ENCODE results near the gene SLCO3A1.

DNA sequence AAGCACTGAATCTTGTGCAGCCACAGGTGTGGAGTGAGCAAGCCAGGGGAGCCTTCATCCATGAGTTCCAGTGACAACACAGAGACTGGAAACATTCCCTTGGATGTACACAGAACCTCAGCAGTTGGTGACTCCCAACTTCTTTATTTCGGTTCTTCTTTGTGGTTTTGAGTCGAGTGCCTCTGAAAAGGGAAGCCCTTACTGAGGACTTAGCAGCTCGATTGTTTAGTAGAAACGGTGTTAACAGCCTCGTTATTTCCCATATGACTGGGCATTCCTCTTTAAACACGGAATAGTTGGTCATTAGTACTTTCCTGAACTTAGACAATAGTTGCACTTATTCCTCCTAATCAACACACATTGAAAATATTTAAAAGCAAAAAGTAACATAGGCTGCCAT lies 7.7 kb downstream of the SLCO3A1 start:
- TF ChIP-seq, protein P1, sequence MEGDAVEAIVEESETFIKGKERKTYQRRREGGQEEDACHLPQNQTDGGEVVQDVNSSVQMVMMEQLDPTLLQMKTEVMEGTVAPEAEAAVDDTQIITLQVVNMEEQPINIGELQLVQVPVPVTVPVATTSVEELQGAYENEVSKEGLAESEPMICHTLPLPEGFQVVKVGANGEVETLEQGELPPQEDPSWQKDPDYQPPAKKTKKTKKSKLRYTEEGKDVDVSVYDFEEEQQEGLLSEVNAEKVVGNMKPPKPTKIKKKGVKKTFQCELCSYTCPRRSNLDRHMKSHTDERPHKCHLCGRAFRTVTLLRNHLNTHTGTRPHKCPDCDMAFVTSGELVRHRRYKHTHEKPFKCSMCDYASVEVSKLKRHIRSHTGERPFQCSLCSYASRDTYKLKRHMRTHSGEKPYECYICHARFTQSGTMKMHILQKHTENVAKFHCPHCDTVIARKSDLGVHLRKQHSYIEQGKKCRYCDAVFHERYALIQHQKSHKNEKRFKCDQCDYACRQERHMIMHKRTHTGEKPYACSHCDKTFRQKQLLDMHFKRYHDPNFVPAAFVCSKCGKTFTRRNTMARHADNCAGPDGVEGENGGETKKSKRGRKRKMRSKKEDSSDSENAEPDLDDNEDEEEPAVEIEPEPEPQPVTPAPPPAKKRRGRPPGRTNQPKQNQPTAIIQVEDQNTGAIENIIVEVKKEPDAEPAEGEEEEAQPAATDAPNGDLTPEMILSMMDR (IDR thresholded peaks at IDR 0.05; ENCODE audit: borderline replicate concordance, extremely low read depth, low read length, poor library complexity, severe bottlenecking) = no peak
- no peak for TF ChIP-seq EZH2 (IDR thresholded peaks at IDR 0.05; ENCODE audit: borderline replicate concordance, low read depth, low read length, severe bottlenecking)
